HG03442 (cell line): ENCODE data around the gene KIF3B.
"Not testable (repeated sequence)": the region's sequence is repeated elsewhere in the genome, so short reads cannot be mapped to it uniquely, and the experiment has no call there.

Experiments used
- ATAC-seq: cut with Tn5 transposase; IDR thresholded peaks from one replicate; pipeline ENCODE4 v1.9.1; 2021; ENCODE audit warnings: mild to moderate bottlenecking, moderate library complexity; ENCODE audit not compliant: unreplicated experiment

The KIF3B gene

DNA sequence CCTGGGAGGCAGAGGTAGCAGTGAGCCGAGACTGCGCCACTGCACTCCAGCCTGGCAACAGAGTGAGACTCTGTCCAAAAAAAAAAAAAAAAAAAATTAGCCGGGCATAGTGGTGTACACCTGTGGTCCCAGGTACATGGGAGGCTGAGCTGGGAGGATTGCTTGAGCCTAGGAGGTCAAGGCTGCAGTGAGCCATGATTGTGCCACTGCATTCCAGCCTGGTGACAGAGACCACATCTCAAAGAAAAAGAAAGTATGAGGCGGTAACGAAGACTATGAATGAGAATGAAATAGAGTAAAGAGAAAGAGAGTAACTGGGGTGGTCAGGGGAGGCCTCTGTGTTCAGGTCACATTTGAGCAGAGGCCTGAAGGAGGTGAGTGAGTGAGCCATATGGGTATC, 31.2 kb upstream of the KIF3B start:
- ATAC-seq: not testable (repeated sequence)

DNA sequence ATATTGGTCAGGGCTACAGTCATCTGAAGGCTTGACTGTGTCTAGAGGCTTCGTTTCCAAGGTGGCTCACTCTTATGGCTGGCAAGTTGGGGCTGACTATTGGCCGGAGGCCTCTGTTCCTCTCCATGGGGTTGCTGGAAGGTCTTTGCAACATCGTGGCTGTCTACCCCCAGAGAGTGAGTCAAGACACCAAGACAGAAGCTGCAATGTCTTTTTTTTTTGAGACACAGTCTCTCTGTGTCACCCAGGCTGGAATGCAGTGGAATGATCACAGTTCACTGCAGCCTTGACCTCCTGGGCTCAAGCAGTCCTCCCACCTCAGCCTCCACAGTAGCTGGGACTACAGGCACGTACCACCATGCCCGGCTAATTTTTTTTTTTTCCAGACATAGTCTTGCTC, 29.4 kb upstream of the KIF3B start:
- ATAC-seq: no peak

DNA sequence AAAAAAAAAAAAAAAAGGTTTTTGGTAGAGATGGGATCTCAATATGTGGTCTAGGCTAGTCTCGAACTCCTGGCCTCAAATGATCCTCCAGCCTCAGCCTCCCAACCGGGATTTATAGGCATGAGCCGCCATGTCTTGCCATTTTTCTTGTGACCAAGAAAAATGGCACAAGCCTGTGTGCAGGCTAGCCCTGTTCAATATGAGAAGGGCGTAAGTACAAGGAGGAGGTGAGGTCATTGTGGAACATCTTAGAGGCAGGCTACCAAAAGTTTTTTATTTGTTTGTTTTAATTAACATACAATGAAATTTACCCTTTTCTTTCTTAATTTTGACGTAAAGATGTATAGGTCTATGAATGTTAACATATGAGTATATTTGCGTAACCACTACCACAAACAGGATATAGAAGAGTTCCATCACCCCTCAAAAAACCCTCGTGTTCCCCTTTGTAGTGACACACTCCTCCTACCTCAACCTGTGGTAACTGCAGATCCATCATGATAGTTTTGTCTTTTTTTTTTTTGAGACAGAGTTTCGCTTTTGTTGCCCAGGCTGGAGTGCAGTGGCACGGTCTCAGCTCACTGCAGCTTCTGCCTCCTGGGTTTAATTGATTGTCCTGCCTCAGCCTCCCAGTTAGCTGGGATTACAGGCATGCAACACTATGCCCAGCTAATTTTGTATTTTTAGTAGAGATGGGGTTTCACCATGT, 28.3 kb upstream of the KIF3B start:
- no peak for ATAC-seq

DNA sequence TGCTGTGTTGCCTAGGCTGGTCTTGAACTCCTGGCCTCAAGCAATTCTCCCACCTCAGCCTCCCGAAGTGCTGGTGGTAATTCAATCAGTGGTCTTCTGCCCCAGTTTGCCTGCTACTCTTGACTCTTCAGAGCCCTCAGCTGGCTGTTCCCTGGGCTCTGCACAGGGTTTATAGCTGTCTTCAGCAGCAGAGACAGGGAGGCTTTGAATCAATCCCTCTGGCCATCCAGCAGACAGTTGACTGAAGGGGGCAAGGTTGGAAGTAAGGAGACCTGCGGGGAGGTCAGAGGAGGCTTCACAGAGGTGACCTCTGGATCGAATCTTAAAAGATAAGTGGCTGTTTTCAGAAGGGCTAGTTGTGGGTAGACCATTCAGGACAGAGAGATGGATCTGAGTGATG, 26.0 kb upstream of the KIF3B start:
- no peak for ATAC-seq

DNA sequence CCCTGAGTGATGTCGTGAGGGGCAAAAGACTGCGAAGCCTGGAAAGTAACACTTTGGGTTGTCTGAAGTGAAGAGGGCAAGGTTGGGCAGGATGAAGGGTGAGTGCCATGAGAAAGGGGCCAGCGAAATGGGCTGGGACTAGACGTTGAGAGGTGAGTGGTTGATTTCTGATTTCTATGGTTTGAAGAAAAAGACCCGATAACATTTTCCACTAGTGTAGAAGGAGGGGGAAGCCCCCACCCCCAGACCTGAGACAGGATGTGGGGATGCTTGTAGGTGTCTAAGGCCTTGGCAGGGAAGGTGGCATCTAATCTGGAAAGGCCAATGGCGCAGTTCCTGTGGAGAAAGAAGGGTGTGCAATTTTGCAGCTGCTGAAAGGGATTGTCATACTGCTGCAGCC, 25.3 kb upstream of the KIF3B start:
- no peak for ATAC-seq

DNA sequence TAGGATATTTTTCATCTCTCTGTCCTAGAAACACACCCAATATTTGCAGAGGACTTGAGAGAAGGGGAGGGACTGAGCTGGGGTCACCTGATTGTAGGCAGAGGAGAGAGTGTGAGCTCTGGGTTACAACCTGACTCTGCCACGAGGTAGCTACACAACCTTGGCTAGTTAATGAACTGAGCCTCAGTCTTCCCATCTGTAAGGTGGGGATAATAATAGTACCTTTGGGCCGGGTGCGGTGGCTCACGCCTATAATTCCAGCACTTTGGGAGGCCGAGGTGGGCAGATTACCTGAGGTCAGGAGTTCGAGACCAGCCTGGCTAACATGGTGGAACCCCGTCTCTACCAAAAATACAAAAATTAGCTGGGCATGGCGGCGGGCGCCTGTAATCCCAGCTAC, 16.5 kb upstream of the KIF3B start:
- ATAC-seq: not testable (repeated sequence)

DNA sequence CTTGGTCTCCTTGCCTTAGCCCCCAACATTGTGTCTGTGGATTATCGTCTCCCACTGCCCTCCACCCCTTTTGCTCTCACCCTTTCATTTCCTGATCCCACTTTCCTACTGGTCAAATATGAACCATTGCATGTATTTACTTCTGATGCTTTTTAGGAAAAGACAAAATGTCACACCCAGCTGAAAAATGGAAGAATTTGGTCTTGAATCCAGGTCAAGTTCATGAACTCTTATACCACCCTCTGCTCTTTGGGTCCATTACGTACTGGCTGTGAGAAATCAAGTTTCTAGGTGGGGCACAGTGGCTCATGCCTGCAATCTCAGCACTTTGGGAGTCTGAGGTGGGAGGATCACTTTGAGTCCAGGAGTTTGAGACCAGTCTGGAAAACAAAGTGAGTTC, 15.8 kb upstream of the KIF3B start:
- ATAC-seq: no peak

DNA sequence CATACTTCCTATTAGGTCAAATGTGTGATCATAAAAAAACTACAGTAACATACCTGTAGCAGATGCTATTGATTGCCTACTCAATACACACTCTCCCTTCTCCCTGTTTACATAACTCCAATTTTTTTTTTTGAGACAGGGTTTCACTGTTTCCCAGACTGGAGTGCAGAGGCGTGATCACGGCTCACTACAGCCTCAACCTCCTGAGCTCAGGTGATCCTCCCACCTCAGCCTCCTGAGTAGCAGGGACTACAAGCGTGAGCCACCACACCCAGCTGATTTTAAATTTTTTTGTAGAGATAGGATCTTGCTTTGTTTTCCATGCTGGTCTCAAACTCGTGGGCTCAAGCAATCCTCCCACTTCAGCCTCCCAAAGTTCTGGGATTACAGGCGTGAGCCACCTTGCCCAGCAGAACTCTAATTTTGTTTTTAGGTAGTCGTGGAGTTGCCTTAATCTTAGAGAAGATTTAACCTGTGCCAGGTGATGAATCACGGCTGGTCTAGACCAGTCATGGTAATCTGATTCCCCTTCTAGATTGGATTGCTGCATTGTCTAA, 14.0 kb upstream of the KIF3B start:
- no peak for ATAC-seq

DNA sequence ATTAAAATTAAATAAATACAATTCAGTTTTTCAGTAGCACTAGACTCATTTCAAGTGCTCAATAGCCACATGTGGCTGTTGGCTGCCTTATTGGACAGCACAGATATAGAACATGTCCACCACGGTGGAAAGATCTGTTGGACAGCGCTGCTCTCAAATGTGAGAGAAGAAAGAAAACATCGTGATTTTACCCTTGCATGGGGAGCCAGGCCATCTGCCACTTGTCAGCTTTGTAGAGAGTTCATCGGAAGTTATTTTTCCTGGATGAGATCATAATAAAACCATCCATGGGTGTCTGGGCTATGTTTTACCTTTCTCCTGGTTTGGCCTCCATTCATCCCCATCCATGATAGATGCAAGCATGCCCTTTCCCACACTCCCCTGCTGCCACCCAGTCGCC, 5.8 kb upstream of the KIF3B start:
- ATAC-seq: no peak

DNA sequence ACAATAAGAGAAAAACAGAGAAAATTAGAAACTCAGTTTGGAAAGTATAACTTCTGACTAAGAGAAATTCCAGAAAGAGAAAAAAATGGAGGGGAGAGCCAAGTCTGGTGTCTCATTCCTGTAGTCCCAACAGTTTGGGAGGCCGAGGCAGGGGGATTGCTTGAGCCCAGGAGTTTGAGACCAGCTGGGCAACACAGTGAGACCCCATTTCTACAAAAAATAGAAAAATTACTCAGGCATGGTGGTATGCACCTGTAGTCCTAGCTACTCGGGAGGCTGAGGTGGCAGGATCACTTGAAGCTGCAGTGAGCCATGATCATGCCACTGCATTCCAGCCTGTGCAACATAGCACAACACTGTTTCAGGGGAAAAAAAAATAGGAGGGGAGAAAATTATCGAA, 3.1 kb upstream of the KIF3B start:
- no peak for ATAC-seq

DNA sequence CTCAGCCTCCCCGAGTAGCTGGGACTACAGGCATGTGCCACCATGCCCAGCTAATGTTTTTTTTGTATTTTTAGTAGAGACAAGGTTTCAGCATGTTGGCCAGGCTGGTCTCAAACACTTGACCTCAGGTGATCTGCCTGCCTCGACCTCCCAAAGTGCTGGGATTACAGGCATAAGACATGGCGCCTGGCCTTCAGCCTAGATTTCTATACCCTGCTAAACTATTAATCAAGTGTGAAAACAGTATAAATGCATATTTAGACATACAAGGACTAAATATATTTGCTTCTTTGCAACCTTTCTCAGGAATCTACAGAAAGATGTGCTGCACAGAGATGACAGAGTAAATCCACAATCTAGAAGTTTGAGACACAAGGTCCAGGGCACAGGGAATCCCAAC, 2.3 kb upstream of the KIF3B start:
- ATAC-seq: not testable (repeated sequence)

DNA sequence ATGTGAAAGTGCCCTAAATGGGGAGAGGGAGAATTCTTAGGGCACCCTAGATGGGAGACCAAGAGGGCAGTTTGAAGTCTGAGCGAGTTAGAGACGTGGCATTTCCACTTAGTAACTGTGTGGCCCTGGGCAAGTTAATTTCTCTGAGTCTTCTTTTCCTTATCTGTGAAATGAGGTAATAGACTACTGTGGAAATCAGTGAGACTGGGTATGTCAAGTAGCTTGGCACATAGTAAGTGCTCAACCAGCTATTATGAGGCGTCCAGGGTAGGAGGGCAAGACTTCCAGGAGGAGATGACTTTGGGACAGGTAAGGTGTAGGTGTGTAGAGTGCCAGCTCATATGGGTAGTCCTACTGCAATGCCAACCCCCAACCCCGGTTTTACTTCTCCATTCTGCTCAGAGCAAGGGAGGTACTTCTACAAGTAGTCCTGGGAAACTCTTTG, 770 bp downstream of the KIF3B start:
- peak; percentile 47 for ATAC-seq

DNA sequence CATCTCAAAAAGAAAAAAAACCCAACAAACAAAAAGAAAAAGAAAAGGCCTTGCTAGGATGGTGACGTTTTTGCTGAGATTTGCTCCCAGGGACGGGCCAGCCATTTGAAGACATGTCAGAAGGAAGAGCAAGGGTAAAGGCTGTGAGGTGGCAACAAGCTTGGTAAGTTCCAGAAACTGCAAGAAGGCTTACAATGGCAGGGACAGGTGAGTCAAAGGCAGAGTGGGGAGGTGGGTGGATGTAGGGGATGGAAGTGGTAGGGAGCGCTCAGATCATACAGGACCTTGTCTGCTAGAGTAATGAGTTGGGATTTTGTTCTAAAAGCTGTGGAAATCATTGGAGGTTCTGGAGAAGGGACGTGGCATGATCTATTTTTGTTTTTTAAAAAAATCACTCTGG, 4.3 kb downstream of the KIF3B start:
- ATAC-seq: no peak

DNA sequence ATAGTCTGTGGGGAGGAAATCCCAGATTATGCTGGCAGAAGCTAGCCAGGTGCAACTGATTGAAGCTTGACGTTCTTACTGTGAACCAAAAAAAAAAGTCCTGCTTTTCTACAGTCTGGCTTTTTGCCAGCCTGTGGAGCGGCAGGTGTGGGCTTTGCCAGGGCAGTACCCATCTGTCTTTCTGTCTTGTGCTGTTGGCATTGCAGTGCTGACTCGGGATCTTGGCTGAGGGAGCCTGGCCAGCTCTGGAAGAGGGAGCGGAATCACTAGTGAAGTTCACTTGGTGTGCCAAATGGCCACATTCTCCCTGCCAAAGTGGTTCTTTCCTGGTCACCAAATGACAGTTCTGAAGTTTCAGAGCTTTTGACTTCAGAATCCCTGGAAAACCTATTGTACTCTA, 5.0 kb downstream of the KIF3B start:
- no peak for ATAC-seq

DNA sequence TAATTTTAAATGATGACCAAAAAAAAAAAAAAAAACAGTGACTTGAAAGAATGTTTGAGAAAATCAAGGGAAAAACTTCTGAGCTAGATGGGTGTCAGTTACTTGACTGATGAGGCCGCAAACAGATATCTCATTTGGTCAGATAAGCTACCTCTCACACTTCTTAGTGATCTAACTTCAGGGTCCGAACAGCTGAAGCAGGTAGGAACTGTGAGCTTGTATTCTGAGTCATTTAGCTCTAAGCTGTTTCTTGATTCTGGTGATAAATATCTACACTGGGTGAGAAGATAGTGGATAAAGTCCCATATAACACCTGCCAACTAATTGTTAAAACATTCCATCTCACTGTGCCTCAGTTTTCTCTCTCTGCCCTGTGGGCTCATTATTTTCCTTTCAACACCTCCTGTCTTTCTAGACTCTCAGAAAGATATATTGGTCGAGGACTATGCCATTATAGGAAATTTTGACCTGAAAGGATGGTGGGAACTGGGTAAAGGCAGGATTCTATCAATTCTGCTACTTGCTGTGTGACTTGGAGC, 7.7 kb downstream of the KIF3B start:
- peak; percentile 36 for ATAC-seq

DNA sequence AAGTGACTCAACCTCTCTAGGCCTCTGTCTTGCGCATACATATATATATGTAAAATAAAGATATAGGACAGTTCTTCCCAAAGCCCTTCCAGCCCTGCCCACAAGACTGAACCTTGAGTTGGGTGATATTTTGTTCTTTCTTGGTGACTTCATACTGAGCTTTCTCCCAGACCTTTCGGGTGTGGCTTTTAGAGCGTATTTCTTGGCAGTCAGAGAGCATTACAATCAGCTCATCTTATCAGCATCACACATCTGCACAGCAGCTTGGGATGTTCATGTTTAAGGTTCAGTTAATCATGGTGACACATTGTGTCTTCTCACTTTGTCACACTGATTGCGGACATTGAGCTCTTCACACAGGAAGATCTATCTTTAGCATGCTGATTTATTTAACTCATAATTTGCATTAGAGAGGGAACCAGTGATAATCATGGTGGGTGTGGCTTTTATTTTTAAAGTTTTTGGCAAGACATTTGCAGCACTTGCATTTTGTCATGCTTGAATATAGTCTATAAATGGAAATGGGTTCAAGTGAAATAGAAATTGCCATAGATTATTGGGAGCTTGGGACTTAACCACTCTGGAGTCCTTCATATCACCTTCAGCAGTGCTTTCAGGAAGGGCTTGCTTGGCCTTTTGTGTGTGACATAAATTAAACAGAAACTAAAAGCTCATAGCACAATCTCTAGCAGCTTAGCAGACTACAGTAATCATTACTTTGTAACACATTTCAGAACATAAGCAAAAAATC, 8.3 kb downstream of the KIF3B start:
- peak; percentile 63 for ATAC-seq

DNA sequence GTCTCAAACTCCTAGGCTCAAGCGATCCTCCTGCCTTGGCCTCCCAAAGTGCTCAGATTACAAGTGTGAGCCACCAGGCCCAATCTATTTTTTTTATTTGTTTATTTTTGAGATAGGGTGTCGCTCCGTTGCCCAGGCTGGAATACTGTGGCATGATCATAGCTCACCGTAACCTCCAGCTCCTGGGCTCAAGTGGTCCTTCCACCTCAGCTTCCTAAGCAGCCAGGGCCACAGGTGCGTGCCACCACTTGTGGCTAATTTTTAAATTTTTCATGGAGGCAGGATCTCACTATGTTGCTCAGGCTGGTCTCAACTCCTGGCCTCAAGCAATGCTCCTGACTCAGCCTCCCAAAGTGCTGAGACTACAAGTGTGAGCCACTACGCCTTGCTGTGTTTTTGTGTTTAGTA, 9.8 kb downstream of the KIF3B start:
- no peak for ATAC-seq

DNA sequence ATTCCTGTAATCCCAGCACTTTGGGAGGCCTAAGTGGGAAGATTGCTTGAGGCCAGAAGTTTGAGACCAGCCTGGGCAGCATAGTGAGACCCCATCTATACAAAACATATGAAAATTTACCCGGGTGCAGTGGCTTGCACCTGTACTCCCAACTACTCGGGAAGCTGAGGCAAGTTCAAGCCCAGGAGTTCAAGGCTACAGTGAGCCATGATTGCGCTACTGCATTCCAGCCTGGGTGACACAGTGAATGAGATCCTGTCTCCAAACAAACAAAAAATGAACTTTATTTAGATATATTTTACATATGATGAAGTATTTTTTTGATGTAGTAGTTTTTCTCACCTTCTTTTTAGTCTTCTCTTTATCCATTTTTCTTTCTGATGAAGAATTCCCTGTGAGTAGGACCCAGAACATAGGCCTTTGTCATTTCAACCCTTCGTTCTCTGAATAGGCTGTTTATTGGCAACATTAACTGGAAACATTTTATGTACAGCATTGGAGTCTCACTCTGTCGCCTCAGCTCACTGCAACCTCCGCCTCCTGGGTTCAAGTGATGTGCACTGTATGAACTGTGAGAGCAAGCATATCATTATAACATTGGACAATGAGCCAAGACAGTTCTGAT, 10.9 kb downstream of the KIF3B start:
- ATAC-seq: no peak

DNA sequence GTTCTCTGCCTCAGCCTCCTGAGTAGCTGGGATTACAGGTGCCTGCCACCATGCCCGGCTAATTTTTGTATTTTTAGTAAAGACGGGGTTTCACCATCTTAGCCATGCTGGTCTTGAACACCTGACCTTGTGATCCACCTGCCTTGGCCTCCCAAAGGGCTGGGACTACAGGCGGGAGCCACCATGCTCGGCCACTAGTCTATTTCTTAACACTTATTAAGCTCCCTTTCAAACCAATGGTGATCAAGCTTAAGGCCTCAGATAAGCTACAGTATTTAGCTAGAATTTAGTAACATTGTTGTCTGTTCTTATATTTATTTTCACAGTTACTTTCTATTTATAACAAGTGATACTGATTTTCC, 11.8 kb downstream of the KIF3B start:
- ATAC-seq: not testable (repeated sequence)

DNA sequence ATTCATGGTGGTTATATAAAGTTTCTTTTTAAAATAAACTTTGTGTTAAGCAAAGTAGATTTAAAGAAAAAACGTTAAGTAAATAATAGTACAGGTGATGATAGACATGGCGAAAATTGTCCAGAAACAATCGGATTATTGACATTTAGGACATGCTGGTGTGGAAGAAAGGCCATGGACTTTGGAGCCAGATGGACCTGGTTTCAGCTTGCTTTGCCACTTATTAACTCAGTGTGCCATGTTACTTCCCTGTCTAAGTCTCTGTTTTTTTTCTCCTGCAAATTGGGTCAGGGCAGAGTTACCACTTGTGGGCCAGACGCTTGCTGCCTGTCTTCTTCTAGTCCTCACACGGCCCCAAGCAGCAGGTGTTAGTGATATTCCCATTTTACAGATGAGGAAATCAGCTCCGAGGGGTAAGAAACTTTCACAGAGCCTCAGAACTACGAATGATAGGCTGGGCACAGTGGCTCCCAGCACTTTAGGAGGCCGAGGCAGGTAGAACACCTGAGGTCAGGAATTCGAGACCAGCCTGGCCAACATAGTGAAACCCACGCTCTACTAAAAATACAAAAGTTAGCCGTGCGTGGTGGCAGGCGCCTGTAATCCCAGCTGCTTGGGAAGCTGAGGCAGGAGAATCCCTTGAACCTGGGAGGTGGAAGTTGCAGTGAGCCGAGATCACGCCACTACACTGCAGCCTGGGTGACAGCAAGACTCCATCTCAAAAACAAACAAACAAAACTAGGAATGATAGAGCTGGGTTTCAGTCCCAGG, 12.4 kb downstream of the KIF3B start:
- no peak for ATAC-seq

DNA sequence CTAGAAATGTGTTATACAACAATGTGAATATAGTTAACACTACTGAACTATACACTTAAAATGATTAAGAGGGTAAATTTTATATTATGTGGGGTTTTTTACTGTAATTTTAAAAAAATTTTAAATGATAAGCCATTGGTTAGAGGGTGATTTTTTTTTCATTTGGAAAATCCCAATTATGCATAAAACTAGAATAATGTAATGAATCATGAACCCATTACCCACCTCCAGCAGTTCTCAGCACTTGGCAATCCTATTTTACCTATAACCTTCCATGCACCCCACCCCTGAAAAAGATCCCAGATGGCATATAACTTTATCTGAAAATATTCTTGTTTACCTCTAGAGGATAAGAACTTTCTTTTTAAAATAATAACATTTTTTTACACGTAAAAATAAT, 13.7 kb downstream of the KIF3B start:
- no peak for ATAC-seq
